HG03095 (cell line): ENCODE measurements around the gene DDX53.

Experiments
- ATAC-seq: cut with Tn5 transposase; IDR thresholded peaks from one replicate; pipeline ENCODE4 v1.9.1; 2021; ENCODE audit warnings: moderate library complexity; ENCODE audit not compliant: unreplicated experiment

Gene DDX53

DNA sequence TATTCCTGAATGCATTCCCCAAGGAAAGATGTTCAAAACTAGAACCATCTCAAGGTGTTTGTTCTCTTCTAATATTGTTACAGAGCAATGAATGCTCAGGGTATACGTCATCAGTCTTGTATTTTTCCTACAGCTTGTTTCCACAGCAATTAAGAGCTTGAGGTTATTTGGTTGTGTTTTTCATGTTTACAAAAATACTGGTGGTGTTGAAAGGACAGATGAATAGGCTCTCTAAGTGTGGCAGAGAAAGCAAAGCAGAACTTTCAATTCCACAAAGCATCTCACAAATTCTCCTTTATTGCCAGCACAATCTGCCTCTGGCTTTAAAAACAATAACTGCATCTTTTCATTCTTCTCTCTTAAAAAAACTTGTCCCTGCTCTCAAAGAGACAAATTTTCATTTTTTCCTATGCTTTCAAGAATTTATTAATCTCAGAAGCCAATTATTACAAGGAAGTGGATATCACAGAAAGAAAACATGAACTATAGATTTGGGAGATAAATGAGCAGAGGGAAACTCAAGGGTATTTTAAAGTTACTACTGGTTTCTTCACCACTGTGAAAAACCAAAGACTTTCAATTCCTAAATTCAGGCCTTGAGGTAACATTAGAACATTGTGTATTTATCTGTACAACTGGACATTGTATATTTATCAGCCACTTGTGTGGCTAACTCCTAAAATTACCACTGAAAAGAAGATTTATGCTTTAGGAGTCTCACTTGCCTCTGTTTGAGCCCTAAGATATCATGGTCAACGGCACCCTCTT is 49.2 kb downstream of the DDX53 start:
- ATAC-seq, result no peak

DNA sequence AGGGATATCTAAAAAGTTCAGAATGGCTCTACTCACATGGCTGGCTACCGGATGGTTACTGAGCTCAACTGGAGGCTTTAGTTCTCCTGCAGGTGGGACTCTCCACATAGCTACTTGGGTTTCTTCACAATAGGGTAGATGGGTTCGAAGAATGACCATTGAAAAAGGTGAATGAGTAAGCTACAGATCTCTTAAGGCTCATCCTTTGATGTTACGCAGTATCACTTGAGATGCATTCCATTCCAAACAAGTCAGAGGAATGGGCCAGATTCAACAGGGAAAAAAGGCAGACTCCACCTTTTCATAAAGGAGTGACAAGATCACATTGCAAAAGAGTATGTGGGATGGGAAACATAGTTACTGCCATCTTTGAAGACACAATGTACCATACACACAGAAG is 52.6 kb downstream of the DDX53 start:
- no peak for ATAC-seq
